Measurements from ENCODE around the gene ITGB1.

Gene ITGB1

GRCh38 chr10:32954080-32954479, 4.0 kb downstream of the ITGB1 start:
- DNase-seq, result no peak

GRCh38 chr10:32953277-32953927, 4.6 kb downstream of the ITGB1 start:
- DNase-seq, result no peak

GRCh38 chr10:32952541-32953276, 5.3 kb downstream of the ITGB1 start:
- DNase-seq, result no peak

- no peak for DNase-seq
These were observed 5.9 kb downstream of the ITGB1 start for GRCh38 chr10:32952094-32952493.

GRCh38 chr10:32951111-32951510, 6.9 kb downstream of the ITGB1 start:
- no peak for DNase-seq

- no peak for DNase-seq
These were observed 7.4 kb downstream of the ITGB1 start for GRCh38 chr10:32950591-32951108.

- DNase-seq, result no peak
These were observed 8.8 kb downstream of the ITGB1 start for GRCh38 chr10:32949221-32949678.

- DNase-seq, result no peak
These were observed 9.6 kb downstream of the ITGB1 start for GRCh38 chr10:32948451-32948850.

GRCh38 chr10:32947586-32947985, 10.4 kb downstream of the ITGB1 start:
- no peak for DNase-seq

- no peak for DNase-seq
These were observed 11.9 kb downstream of the ITGB1 start for GRCh38 chr10:32946108-32946507.

- DNase-seq, result no peak
These were observed 14.0 kb downstream of the ITGB1 start for GRCh38 chr10:32943854-32944661.

GRCh38 chr10:32943395-32943794, 14.6 kb downstream of the ITGB1 start:
- DNase-seq, result no peak

GRCh38 chr10:32942081-32942480, 15.9 kb downstream of the ITGB1 start:
- DNase-seq, result no peak

GRCh38 chr10:32941357-32941756, 16.7 kb downstream of the ITGB1 start:
- DNase-seq, result no peak

- DNase-seq, result no peak
These were observed 17.4 kb downstream of the ITGB1 start for GRCh38 chr10:32940321-32941301.

GRCh38 chr10:32939296-32940111, 18.5 kb downstream of the ITGB1 start:
- no peak for DNase-seq

GRCh38 chr10:32938554-32939061, 19.4 kb downstream of the ITGB1 start:
- DNase-seq, result no peak

- DNase-seq, result no peak
These were observed 20.1 kb downstream of the ITGB1 start for GRCh38 chr10:32937911-32938424.

- DNase-seq, result no peak
These were observed 25.8 kb downstream of the ITGB1 start for GRCh38 chr10:32932225-32932729.

GRCh38 chr10:32931593-32931992, 26.4 kb downstream of the ITGB1 start:
- DNase-seq, result no peak

GRCh38 chr10:32930036-32930435, 28.0 kb downstream of the ITGB1 start:
- DNase-seq, result no peak
